GM12801 (cell line): Measurements from ENCODE around the gene PDCD1.

Experiments
- CTCF ChIP-seq: IDR thresholded peaks from one replicate; pipeline ENCODE4 v1.5.1; 2011; ENCODE audit warnings: control low read depth; ENCODE audit not compliant: insufficient read length; ENCODE audit errors: extremely low read depth

Gene PDCD1

GRCh38 chr2:241871538-241872312, 13.0 kb upstream of the PDCD1 start:
- no peak for TF ChIP-seq CTCF

- no peak for TF ChIP-seq CTCF
Measured at GRCh38 chr2:241870611-241871537, 12.2 kb upstream of the PDCD1 start.

- TF ChIP-seq CTCF: no peak
Measured at GRCh38 chr2:241870081-241870541, 11.4 kb upstream of the PDCD1 start.

DNA sequence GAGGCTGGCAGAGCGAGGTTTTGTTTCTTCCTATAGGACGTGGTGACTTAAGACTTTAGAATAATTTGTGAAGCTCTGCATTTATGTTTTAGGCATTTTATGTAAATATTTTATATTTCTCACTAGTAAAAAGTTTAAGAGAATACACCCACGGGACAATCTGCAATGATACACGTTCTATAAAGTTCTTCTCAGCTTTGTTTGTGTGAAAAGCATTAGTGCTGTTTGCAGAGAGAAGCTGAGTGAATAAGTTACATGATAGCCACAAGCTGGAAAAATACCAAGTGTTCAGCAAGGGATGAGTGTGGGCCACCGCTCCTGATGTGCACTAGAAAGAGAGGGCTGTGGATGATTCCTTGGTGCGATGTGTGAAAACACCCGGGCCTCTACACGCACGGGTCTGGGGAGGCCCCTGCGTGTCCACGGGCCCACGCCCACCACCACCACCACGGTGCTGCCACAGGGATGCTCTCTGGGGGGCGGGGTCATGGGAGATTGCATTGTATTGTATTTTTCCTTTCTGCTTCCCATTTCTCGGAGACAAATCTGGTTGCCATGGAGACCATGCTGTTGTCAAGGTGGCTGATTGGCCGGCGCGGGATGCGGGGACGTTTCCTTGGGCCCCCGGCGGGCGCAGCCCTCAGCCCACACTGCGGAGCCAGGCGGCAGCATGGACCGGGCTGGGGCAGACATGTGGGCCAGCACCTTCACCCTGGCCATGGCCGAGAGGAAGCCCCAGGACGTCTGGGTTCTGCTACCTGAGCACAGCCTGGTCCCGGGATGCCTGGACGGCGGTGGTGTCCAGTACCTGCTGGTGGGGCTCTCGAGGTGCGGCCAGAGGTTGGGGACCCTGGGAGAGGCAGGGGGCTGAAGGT, 10.6 kb upstream of the PDCD1 start, which contains the start of gene RTP5:
Gene RTP5 (plus strand): TSS at position 643 of the 875 bp plus-strand sequence. CDS start 28 bp downstream, at position 671.
- TF ChIP-seq CTCF: no peak

DNA sequence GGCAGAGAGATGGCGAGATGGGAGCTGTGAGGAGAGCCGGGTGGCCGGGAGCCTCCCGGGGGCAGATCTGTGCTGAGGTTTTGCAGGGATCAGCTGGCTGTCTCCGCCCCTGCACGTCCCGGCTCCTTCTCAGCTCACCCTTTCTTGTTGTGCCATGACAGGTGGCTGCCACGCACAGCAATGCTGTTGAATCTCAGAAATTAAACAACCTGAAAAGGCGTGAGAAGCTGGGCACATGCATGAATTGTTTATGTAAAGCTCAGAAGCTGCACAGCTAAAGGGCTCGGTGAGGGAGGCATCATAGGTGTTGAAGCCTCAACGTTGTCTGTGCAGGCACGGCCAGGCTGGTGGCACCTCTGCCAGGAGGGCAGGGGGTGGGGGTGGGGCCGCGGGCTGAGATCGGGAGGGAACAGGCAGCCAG, 10.0 kb upstream of the PDCD1 start:
- TF ChIP-seq CTCF: no peak

DNA sequence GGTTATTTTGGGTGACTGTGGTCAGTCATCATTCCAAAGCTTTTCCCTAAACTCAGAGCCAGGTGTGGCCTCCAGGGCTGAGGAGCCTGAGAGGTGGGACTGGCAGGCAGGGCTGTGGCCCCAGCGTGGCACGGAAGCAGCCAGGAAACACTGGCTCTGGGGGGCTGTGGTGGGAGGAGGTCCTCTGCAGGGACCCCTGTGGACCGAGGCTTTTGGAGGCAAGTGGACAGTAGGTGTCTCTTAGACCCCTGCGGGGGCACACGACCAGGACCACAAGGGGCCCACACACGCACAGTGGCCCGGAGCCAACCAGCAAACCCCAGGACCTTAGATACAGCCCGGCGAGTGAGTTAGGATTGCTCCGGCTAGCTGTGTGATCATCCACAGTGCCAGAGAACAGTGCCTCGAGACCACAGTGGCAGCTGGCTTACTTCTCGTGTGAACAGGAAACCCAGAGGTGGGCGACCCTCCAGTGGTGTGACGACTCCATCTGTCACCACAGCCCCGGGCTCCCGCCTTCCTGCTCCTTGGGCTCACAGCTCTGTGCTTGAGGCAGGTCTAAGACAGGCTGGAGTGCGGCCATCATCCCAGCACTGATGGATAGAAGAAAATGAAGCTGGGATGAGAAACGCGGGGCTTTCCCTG, 9.2 kb upstream of the PDCD1 start:
- no peak for TF ChIP-seq CTCF
